ENCODE measurements around the gene ETS1.
A peak's percentile ranks its signal among the peaks of the same experiment; 100 is the strongest.

Gene ETS1

DNA sequence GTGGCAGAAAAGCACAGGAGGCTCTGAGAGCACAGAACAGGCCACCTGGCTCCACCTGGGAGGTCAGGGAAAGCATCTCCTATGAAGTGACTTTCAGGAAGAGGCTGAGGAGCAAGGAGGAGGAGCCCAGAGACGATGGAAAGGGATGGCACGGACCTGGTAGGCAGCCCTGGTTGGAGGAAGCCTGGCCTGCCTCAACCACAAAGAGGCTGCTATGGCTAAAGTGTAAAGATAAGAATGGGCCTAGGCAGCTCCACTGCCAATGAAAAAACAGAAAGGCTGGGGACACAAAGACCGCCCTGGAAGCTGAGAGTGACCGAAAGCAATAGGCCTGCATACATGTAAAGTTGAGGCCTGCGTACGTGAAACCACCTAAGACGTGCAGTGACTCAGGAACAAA is 31.2 kb upstream of the ETS1 start:
- DNase-seq, result no peak

DNA sequence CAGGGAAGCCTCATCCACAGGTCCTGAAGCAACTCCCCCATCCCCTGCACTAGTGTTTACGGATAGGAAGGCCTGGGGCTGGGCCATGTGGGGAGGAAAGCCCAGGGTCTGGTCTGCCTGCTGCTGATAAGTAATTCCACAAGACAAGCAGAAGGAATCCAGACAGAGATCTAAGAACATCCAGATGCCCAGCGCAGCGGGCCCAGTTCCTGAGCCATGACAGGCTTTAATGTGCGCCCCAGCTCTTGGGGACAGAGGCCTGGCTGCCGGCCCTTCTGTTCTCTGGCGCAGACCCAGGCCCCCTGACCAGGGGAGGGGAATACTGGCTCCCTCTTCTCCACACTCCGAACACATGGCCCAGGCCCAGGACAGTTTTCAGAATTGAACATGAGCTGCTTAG is 28.8 kb upstream of the ETS1 start:
- no peak for DNase-seq

GRCh38 chr11:128615612-128616011 is 28.3 kb upstream of the ETS1 start:
- DNase-seq, result no peak

DNA sequence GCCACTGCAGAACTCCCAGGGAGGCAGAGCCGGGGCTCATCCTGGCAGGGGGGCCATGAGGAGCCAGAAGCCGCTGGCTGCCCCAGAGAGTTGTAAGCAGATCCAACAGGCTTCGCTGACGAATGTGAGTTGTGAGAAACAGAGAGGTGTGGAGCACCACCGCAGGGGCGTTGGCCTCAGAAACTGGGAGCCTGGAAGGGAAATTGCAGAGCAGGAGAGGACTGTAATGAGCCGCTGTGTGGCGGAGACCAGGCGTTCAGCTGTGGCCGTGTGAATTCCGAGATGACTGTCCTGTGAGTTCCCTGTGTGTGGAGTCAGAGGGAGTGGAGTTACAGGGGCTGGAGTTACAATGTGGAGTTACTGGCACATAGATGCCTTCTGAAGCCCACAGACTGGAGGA is 27.7 kb upstream of the ETS1 start:
- no peak for DNase-seq

- no peak for DNase-seq
These were observed 26.7 kb upstream of the ETS1 start for GRCh38 chr11:128614026-128614425.

DNA sequence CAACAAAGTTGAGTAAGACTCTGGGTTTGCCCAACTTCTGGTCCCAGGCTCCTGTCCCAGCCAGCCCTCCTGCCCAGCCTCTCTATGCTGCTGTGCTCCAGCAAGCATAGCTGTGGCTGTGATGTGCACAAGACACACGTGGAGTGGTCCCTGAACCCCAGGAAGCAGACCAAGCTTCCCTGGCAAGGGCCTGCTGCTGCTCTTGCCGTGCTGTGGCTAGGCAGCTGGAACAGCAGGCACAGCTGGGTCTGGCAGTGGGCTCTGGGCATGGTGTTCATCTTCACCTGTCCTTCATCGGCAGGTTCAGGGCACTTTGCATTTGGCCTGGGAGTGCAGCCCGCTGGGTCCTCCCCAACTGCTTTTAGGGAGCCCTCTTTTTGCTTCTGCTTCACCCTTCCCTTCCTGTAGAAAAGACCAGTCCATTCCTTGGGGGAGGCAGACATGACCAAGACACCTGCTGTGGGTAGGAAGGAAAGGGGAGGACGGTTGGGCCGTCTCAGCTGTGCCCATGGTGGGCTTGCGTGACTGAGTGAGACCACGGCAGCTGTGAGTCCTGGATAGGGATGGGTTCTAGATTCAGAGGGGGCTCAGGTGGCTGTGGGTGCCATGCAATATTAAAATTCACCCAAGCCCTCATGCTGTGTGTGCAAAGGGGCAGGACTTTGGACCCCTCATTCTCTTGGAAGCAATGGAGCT is 26.1 kb upstream of the ETS1 start:
- DNase-seq, result no peak

DNA sequence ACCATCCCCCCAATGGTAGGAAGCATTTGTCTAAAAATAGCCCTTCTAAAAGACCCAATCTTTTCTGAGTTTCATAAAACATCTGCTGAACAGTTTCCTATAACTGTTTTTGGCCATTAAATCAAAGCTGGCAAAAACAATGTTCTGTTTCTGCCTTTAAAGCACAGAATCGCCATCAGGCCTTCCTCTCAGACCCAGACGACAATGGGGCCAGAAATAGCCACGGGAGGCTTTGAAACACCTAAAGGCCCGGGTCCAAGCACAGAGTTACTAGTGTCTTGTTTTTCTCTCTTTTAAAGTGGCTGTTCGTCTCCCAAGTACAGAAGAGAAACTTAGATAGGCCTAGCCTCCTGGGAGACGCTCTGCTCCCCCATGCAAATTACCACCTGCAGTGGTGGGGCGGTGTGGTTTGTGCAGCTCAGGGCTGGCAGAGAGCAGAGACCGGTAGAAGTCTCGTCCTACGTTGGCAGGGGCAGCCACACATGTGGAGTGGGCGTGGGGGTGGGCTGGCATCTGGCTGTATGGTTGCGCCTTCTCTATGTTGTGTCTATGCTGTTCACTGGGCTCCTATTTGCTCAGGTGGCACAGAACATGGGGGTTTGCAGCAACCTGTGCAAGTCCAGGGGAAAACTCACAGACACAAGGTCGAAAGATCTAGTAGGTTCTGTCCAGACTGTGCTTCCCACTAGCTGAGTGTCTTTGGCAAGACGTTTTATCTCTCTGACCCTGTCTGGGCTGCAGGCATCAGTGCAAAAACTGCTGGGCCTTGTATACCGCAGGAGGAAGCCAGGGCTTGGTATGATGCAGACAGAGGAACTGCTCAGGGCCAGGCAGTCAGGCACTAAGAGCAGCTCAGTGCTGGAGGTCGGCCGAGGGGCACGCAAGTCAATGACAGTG is 23.6 kb upstream of the ETS1 start:
- peak; percentile 88 for DNase-seq

DNA sequence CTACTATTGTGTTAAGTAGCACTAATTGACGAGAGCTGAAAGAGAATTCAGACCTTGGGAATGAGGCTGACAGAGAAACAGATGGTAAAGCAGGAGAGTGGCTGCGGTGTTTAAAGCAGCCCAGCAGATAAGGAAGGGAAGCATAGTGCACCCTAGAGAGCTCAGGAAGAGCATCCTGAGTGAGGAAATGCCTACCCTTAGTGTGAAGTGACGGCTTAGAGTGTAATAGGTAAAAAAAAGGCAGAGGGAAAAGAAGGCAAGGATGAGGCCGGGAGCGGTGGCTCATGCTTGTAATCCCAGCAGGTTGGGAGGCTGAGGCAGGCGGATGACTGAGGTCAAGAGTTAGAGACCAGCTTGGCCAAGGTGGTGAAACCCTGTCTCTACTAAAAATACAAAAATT is 22.4 kb upstream of the ETS1 start:
- no peak for DNase-seq

- no peak for DNase-seq
These were observed 21.5 kb upstream of the ETS1 start for GRCh38 chr11:128608746-128609407.

GRCh38 chr11:128607819-128608218 is 20.5 kb upstream of the ETS1 start:
- no peak for DNase-seq

GRCh38 chr11:128604723-128605122 is 17.4 kb upstream of the ETS1 start:
- DNase-seq, result no peak

GRCh38 chr11:128603752-128604414 is 16.5 kb upstream of the ETS1 start:
- no peak for DNase-seq

GRCh38 chr11:128603003-128603696 is 15.8 kb upstream of the ETS1 start:
- no peak for DNase-seq

DNA sequence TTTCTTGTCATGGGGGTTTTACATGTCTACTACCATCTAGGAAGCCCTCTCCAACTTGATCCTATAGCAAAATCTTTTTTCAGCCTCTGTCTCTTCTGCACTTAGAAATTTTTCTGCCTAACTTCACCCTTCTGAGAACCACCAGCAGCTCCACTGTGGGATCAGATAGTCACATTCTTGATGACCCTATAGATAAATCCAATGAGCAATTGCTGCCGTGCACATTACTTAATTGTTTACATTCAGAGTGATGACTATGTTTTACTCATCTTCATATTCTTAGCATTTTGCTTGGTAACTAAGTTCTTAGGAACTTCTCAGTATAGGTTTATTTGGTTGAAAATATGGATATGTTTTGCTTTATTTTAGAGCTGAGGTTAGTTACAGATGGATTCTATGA is 12.4 kb upstream of the ETS1 start:
- DNase-seq, result no peak

DNA sequence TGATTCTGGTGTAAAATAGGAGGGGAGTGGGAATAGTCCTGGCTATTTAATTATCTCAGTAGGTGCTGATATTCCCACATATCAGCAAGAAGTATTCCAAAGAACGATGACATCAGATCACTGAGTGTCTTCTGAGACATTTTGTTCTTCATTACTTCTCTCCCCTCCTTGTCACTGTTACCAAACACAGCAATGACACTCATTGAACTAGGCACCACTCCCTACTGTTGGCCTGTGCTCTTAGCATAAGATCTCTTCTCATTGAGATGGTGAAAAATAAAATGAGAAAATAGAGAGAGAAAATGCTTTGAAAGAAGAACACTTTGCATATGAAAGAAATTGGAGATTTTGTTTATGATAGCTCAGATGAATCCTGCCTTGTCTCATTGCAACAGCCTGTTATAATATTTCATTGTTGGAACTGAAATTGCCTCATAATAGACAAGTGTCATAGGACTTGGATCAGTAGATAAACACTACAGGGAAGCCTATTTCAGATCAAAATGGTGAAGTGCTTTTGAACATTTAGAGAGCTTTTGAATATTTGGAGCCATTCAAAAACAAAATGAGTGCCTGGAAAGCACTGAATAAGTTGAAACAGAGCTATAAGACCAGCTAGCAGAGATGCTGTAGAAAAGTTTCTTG is 11.3 kb upstream of the ETS1 start:
- no peak for DNase-seq

DNA sequence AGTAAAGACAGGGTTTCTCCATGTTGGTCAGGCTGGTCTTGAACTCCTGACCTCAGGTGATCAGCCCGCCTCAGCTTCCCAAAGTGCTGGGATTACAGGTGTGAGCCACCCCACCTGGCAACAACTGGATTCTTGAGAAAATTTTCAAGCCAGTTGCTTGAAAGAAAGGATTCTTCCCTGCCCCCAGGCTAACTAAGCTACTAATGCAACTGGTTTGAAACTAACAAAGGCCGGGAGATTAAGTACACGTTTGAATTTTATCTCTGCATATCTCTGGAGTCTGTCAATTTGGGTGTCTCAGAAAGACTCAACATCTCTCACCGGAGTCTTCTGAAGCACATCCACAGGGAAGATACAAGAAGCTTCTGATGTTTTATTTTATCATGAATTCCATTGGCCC is 10.7 kb upstream of the ETS1 start:
- DNase-seq, result no peak

DNA sequence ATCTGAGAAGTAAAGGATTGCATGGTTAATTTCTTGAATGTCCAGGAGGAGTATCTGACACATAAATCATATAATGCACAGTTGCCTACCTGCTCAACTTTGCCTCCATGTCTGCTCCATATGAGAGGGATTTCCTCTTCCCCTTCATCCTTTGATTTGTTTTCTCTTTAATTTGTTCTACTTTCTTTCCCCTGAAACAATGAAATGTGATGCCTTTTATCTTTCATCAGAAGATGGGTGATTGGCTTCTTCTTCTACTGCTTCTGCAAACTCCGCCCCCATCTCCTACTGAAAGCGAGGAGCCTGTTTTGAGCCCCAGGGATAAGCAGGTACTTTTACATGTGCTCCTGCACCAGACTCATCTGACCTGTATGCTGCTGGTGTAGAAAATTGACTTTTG is 9.9 kb upstream of the ETS1 start:
- no peak for DNase-seq

GRCh38 chr11:128596250-128596649 is 8.9 kb upstream of the ETS1 start:
- no peak for DNase-seq

- DNase-seq, result no peak
These were observed 8.4 kb upstream of the ETS1 start for GRCh38 chr11:128595775-128596174.

GRCh38 chr11:128595221-128595620 is 7.9 kb upstream of the ETS1 start:
- DNase-seq, result no peak

GRCh38 chr11:128594226-128594625 is 6.9 kb upstream of the ETS1 start:
- no peak for DNase-seq

DNA sequence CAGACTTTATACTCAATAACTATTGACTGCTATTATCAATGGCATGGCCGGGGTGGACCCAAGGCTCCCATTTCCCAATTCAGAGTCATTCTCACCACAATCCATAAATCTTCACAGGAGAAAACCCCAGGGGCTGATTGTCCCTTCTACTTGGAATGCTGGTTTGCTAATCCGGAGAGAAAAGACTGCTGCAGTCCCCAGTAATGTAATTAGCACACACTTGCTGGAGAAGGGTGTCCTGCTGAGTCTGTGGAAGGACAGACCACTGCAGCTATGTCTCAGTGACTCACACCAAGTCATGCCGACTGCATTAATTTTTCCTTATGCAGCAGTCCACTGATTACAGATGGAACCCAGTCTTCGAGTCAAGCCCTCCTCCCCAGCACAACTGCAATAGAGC is 5.9 kb upstream of the ETS1 start:
- DNase-seq, result no peak
